Esophagus muscularis mucosa (tissue), 4 donors: Measurements from ENCODE around the gene VRK1. TPM values are rescaled to one million over a fixed set of nuclear protein-coding genes. Genes with fewer than 3 reads are reported as not detected.
"Not testable (repeated sequence)": the region's sequence is repeated elsewhere in the genome, so short reads cannot be mapped to it uniquely, and the experiment has no call there.

Experiments
- DNase-seq: peaks from one replicate; pipeline ENCODE4 v3.0.0-alpha.2; 2017; ENCODE audit errors: extremely low spot score
- H3K27ac ChIP-seq, 4 donors: fragments of 200-600 bp; sonication (generic); replicated peaks in 1 of 4; 1 replicate in 3 of 4; 2 replicates in 1 of 4; pipeline ENCODE4 v1.5.1; 2016 to 2019; ENCODE audit warnings: mild to moderate bottlenecking in 1 of 4
- H3K27me3 ChIP-seq, 4 donors: fragments of 200-600 bp; sonication (generic); one replicate each; pipeline versions ENCODE4 v1.5.1 to v1.6.0; 2016 to 2019
- H3K36me3 ChIP-seq, 4 donors: fragments of 200-600 bp; sonication (generic); one replicate each; pipeline ENCODE4 v1.5.1; 2016 to 2019
- H3K4me1 ChIP-seq, 4 donors: fragments of 200-600 bp; sonication (generic); one replicate each; pipeline ENCODE4 v1.5.1; 2016 to 2019
- H3K4me3 ChIP-seq, 4 donors: fragments of 200-600 bp; sonication (generic); 1 replicate in 2 of 4; 2 replicates in 2 of 4; pipeline ENCODE4 v1.5.1; 2016 to 2019; ENCODE audit warnings: mild to moderate bottlenecking in 4 of 4, moderate library complexity in 1 of 4
- H3K9me3 ChIP-seq, 4 donors: fragments of 200-600 bp; sonication (generic); 1 replicate in 3 of 4; 2 replicates in 1 of 4; pipeline ENCODE4 v1.5.1; 2016 to 2019
- EP300 ChIP-seq: sonication (generic); formaldehyde crosslinking; IDR thresholded peaks from one replicate; pipeline ENCODE4 v1.6.1; 2017; ENCODE audit warnings: antibody characterized with exemption
- POLR2A ChIP-seq: fragments of 450-650 bp; IDR thresholded peaks from one replicate; pipeline ENCODE4 v1.6.1; 2017; ENCODE audit warnings: antibody characterized with exemption, moderate library complexity, mild to moderate bottlenecking, low read depth
- POLR2AphosphoS5 ChIP-seq, 2 donors: sonication (generic); formaldehyde crosslinking; IDR thresholded peaks; one replicate each; pipeline ENCODE4 v1.6.1; 2017; ENCODE audit warnings: antibody characterized with exemption in 2 of 2
- WGBS: methylation state at CpG from one replicate; pipeline ENCODE4 v1.1.5; 2018; 5-methylcytosine and 5-hydroxymethylcytosine counted together
- intact Hi-C: fragments of 100-400 bp; cut with DNase I; formaldehyde crosslinking; loops from one replicate; pipeline ENCODE4 v1.15.1; 2023
- total RNA-seq, 4 donors: library from RNA; depleted of rRNA; stranded (reverse); fragments of >200 nt; gene quantifications; one replicate each; pipeline versions ENCODE4 v1.1.0 to v1.2.1, GENCODE V29; 2016
- TF ChIP-seq, protein P1 (sequence below), 3 experiments: fragments of 200-600 bp in 2 of 3; fragments of 450-650 bp in 1 of 3; sonication (generic) in 2 of 3; IDR thresholded peaks; one replicate each; pipeline ENCODE4 v1.5.1; 2017 to 2019; ENCODE audit warnings: antibody characterized with exemption in 3 of 3, mild to moderate bottlenecking in 2 of 3, moderate library complexity in 1 of 3

Gene VRK1
- total RNA-seq, 4 donors from 2014 or later: 10.1 to 17.9 (median 14.3) TPM

DNA sequence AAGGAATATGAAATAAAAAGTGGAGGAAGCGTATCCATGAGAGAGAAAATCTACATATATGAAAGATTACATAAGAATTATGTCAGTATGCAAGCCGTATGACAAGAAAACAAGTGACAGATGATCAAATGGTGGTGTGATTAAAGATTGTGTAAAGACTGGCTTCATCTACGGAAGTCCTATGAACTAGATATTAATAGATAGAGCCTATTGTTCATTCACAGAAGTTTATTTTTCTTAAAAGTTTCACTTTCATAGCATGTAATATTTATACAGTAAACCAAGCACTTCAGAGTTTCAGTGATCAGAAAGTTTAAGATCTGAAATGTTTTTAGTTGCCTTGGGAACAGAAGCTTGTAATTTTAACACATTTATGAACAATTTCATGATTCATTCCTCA is 84.5 kb downstream of the VRK1 start:
- Histone ChIP-seq H3K27ac (no peak overlapping the region), H3K9me3 (no peaks in the 10 kb centered on the region), H3K4me3 (no peak overlapping the region), H3K4me1 (no peaks in the 10 kb centered on the region), H3K27me3 (no peaks in the 10 kb centered on the region), H3K36me3 (peaks cover 0 to 9% (median 0%) of the 10 kb centered on the region in 4 donors)
- WGBS: 90% methylated on average over 3 of the region's 3 CpGs
- intact Hi-C loops: no loop called here
- no peak for DNase-seq
- TF ChIP-seq, protein P1, sequence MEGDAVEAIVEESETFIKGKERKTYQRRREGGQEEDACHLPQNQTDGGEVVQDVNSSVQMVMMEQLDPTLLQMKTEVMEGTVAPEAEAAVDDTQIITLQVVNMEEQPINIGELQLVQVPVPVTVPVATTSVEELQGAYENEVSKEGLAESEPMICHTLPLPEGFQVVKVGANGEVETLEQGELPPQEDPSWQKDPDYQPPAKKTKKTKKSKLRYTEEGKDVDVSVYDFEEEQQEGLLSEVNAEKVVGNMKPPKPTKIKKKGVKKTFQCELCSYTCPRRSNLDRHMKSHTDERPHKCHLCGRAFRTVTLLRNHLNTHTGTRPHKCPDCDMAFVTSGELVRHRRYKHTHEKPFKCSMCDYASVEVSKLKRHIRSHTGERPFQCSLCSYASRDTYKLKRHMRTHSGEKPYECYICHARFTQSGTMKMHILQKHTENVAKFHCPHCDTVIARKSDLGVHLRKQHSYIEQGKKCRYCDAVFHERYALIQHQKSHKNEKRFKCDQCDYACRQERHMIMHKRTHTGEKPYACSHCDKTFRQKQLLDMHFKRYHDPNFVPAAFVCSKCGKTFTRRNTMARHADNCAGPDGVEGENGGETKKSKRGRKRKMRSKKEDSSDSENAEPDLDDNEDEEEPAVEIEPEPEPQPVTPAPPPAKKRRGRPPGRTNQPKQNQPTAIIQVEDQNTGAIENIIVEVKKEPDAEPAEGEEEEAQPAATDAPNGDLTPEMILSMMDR (IDR thresholded peaks at IDR 0.05): no peak
- TF ChIP-seq POLR2A (no peak), EP300 (no peak), POLR2AphosphoS5 (IDR thresholded peaks at IDR 0.05) (no peak)

DNA sequence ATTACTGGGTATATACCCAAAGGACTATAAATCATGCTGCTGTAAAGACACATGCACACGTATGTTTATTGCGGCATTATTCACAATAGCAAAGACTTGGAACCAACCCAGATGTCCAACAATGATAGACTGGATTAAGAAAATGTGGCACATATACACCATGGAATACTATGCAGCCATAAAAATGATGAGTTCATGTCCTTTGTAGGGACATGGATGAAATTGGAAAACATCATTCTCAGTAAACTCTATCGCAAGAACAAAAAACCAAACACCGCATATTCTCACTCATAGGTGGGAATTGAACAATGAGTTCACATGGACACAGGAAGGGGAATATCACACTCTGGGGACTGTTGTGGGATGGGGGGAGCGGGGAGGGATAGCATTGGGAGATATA is 86.8 kb downstream of the VRK1 start:
- H3K27me3 ChIP-seq, H3K4me3 ChIP-seq, H3K9me3 ChIP-seq, H3K4me1 ChIP-seq, H3K27ac ChIP-seq, H3K36me3 ChIP-seq, DNase-seq, intact Hi-C loops: not testable (repeated sequence)
- 98% methylated on average over 5 of the region's 5 CpGs for WGBS

DNA sequence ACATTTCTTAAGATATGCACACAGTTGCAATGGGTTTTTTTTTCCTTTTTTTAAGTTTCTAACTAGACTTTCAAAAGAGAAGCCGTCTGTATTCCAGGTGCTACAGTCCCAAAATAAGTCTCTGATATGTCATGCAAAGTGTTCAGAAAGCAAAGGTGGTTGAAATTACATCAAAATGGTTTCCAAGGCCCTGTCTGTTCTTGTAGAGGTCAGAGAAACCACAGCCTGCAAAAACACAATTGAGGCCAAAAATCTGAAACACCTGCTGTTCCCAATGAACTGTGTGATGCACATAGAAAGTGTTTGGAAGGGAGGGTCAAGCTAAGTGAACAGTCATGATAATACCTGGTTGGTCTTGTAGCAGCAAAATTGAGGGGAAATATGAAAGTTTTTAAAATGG is 91.0 kb downstream of the VRK1 start:
- intact Hi-C loops: no loop called here

DNA sequence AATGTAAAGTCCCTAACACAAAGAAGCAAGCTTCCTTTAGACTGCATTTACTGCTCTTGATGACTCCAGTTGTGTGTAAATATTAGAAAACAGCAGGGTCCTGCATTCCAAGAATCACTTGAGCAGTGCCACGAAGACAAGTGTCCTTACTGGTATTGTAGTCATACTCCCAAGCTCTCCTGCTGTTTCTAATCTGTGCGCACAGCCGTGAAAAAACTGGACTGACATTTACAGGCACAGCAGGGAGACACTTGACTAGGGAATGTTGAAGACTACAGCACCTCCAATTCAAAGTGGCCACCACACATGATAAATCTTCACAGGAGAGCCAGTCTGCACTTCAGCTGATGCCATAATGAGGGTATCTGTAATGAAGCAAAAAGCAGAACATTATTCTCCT is 91.4 kb downstream of the VRK1 start:
- no peaks in the 10 kb centered on the region for H3K27me3 ChIP-seq
- 84% methylated on average over 3 of the region's 3 CpGs for WGBS
- H3K4me1 ChIP-seq: no peaks in the 10 kb centered on the region
- H3K9me3 ChIP-seq: no peaks in the 10 kb centered on the region
- H3K27ac ChIP-seq: no peak overlapping the region
- TF ChIP-seq, protein P1 (IDR thresholded peaks at IDR 0.05): no peak
- TF ChIP-seq EP300 (no peak), POLR2A (no peak), POLR2AphosphoS5 (IDR thresholded peaks at IDR 0.05) (no peak)
- H3K4me3 ChIP-seq: no peak overlapping the region
- intact Hi-C loops: no loop called here
- H3K36me3 ChIP-seq: no peaks in the 10 kb centered on the region
- DNase-seq: no peak

More for the DNA sequence above, 91.0 kb downstream of the VRK1 start:
- DNase-seq: no peak
- H3K4me3 ChIP-seq: no peak overlapping the region
- H3K27me3 ChIP-seq: no peaks in the 10 kb centered on the region
- H3K4me1 ChIP-seq: no peaks in the 10 kb centered on the region
- TF ChIP-seq EP300: no peak
- TF ChIP-seq, protein P1 (IDR thresholded peaks at IDR 0.05): no peak
- TF ChIP-seq POLR2AphosphoS5 (IDR thresholded peaks at IDR 0.05): no peak
- TF ChIP-seq POLR2A: no peak
- no peak overlapping the region for H3K27ac ChIP-seq
- H3K36me3 ChIP-seq: no peaks in the 10 kb centered on the region
- H3K9me3 ChIP-seq: no peaks in the 10 kb centered on the region
- WGBS: 92% methylated on average over 1 of the region's 1 CpG

DNA sequence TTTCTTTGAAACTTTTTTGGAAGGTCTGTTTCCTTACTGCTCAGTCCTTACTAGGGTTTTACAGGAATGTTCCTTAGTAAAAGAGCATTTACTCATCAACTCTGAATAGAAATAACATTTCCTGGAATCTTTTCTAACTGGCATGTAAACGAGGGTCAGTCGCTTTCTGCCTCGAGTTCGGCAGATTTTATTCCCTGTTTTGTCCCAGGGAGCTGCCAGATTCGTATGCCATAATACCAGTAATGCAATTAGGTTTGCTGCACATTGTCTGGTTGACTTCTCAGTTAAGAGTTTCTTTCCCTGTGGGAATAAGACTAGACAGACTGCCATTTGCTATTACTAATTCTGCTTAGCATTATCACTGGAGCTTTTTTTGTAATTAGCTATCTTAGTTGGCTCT is 91.9 kb downstream of the VRK1 start:
- TF ChIP-seq, protein P1 (IDR thresholded peaks at IDR 0.05): no peak
- TF ChIP-seq POLR2A (no peak), EP300 (no peak), POLR2AphosphoS5 (IDR thresholded peaks at IDR 0.05) (no peak)
- WGBS: 78% methylated on average over 5 of the region's 5 CpGs
- Histone ChIP-seq H3K9me3 (no peaks in the 10 kb centered on the region), H3K4me1 (no peaks in the 10 kb centered on the region), H3K36me3 (no peaks in the 10 kb centered on the region), H3K4me3 (no peak overlapping the region), H3K27ac (no peak overlapping the region), H3K27me3 (no peaks in the 10 kb centered on the region)
- DNase-seq: no peak
- intact Hi-C loops: no loop called here
